Hematopoietic multipotent progenitor cell treated with erythropoietin and hydrocortisone succinate and interleukin-3 and kit ligand, for 6 days (in vitro differentiated cells): ENCODE results near the gene KPTN.

Experiments
- DNase-seq: peaks from one replicate; pipeline ENCODE4 v3.0.0-alpha.2; 2015

The KPTN gene

DNA sequence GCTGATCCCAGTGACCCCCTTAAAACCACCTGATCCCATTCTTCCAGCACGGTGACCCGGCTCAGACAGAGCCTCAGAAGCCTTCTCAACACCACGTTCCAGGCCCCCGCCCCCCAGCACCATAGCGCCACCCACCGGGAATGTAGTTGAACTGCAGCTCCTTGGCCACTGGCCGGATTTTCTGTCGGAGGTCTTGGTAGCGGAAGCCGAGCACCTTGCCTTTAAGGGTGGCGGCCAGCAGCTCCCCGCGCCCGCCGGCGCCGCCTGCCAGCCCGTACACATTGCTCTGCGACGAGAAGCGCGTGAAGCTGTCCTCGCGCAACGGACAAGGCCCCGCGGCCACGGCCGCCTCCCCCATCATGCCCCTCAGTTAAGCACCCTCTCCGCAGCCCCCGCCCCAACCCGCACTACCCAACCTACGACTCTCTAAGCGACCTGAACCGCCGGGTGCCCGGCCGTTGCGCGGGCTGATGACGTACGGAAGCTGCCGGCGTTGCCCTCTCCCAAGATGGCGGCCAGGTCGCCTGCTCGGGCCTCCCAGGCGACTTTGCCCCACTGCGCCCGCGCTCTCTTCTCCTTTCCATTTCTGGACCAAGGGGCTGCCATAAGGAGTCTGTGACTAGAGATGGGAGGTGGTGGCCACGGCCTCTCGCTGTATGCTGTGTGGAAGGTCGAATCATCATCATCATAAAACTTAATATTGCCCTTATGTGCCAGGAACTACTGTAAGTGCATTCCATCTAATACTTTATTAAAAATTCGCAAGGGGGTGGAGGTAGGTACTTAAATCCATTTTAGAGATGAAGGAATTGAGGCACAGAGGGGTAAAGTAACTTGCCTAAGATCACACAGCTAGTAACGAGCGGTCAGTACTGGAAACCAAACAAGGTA is at the start of gene KPTN:
Gene KPTN, minus strand, starts transcription at position 420 of the 891 bp plus-strand sequence. Its CDS starts 59 bp downstream, at position 361.
- peak; percentile 94 for DNase-seq

DNA sequence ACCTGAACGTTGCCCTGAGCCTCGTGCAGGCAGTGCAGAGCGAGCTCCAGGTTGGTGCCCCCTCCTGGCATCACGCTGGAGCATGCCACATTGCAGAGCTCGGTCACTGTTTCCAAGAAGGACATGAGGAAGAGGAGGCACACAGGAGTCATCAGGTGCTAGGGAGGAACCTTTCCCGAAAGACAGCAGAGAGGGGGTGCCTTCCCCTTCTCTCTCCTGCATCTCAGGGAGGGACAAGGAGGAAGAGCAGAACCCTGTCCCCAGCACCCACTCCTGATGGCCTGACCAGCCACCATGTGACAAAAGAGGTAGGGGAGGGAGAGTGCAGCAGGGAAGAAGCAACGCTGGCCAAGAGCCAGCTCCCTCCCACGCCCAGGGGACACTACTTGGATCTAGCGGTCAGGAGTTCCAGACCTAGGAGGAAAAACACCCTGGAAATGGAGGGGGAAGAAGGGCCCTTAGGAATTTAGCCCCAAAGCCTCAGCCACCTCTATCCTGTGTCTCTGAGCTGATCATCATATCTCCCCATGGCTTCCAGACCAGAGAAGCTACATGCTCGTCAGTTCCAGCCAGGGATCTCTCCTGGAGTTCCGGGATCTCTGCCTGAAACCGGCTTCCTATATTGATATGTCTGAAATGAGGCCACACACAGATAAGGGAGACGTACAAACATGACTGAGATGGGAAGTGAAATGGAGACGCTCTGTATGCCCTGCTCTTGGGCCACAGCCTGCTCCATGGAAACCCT is 47.8 kb upstream of the KPTN start:
- DNase-seq, result no peak

DNA sequence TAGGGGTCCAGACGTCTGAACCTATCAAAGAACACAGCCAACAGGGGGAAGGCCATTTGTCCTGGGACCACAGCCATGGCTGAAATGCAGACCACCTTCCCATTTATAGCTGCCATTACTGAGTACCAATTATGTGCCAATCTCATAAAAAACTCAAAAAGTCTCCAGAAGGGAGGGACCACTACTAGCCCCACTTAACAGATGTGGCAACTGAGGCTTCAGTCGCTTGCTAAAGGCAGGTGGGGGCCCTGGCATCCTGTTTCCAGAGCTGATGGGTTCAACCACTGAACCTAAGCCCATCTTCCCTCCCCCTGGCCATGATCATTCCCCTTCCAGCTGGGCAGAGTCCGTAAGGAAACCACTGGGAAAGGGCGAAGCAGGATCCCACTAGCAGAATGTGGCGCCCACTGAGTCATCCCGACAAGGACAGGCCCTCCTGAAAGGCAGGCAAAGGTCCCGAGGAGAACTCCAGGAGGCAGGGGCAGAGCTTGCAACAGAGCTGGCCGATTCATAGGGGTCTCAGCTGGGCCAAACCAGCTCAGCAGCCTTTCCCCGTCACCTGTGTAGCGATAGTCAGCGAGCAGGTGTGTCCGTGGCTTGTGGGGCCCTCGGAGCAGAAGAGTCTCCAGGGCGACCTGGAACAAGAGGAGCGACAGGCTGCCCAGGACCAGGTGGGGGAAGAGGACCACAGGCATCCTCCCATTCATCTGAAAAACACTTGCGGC is 45.2 kb upstream of the KPTN start:
- DNase-seq, result no peak

DNA sequence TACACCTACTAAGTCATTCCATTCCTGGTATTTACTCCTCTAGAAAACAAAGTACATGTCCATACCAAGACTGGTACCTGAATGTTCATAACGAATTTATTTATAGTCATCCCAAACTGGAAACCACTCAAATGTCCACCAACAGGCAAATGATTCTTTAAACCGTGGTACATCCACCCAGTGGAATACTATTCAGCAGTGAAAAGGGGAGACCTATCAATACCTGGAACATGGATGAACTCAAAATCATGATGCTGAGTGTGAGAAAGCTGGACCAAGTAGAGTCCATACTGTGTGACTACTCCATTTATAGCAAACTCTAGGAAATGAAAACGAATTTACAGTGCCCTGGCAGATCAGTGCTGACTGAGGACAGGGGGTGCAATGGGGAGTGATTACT is 42.8 kb upstream of the KPTN start:
- DNase-seq, result no peak

DNA sequence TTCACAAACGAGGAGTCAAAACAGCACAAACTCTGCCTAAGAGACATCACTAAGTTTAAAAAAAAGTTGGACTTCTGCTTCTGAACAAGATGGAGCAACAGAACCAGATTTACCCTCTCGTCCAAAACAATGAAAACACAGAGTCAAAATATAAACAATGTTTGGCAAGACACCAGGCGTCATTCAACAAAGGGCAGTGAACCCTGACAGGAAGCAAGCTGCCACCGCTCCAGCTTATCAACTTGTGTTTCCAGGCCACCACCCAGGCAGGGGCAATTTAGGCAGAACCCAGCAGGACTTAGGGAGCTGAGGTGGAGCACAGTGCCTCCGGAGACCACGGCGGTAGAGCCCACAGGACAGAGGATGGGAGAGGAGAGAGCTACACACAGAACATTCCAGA is 39.5 kb upstream of the KPTN start:
- peak; percentile 32 for DNase-seq

DNA sequence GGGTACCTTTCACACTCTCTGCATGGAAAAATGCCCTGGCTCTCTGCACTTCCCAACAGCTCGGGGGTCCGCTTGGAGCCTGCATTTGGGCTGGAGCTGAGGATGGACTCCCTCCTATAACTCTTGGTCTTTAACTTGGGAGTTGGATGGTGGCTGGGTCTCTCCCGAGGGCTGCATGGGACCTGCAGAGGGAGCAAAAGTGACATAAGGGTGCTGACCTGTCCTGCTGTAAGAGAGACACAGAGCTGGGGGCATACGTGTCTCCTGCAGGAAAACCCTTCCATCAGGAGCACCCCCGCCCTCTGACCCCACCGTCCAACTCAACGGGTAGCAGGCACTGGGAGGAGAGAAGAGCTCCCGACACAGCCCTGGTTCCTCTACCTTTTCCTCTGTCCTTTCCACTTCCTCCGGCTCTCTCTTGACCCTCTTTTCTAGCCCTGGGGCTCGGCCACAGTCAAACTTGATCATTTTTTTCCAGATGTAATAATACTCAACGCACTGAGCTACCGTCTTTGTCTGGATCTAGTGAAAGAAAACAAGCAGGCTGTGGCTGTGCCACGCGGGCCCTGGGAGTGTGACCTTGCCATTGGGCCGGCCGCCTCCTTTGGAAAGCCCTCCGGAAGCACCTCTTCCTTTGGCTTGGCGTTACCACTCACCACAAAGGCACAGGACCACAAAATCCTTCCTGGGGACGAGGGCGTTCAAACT is 37.6 kb upstream of the KPTN start:
- no peak for DNase-seq

DNA sequence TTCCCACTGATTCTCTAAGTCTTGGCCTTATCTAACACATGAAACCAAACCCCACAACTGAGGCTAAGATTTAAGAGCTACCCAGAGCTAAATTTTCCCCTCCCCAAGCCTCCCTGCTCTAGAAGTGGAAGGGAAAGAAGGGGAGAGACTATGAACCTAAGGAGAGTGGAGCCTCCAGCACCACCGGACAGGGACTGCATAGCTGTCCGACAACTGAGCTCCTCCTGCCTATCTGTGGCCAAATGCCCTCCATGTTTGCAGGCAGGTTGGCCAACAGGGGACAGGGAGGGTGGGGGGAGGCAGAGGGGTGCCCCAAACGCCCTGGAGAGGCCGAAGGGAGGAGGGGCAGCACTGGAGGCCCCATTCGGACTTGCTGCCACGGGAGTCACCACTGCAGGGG is 36.8 kb upstream of the KPTN start:
- DNase-seq, result no peak

DNA sequence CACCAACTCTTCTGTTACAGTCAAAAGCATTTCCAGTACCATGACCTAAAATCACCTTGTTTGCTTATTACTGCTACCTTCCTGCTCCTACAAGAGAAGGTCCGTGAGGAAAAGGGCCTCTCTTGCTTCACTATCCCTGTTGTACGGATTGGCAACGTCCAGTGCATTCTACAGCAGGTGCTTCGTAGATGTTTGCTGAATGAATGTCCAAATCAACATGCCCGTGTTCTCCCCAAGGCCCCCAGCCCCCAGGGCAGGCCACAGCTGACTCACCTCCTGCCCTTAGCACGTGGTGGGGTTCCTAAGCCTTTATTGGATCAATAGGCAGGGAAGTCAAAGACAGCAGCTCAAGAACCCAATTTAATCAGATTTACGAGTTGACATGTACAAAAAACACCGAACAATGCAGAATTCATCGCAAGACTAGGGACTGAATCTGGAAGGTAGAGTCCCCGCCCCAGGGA is 36.4 kb upstream of the KPTN start:
- no peak for DNase-seq

DNA sequence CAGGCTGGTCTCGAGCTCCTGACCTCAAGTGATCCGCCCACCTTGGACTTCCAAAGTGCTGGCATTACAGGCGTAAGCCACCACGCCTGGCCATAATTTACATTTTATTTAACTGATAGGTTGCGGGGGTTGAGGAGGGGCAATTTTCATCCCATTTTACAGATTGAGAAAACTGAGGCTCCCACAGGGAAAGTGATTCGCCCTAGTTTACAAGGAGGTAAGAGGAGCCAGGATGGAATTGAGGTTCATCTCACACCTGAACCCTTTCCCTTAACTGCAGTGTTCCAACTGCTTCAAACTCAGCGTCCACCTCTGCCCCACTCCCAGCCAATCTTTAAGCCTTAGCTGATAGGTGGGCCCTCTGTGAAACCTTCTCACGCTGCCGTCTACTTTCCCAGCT is 34.8 kb upstream of the KPTN start:
- no peak for DNase-seq

DNA sequence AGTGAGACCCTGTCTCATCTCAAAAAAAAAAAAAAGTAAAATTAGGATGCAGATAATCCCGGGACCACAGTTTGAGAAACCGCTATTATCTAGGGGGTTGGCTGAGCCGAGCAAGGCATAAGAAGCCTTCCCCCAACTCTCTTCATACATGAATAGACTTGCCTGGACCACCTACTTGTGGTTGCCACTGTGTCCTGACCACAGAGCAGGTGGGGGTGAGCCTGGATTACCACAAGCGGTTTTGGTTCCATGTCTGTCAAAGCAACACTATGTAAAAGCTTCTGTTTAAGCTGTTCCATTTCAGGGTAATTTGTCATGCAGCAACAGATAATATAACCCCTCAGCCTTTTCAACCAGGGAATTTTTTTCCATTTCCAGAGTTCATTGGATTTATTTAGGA is 34.1 kb upstream of the KPTN start:
- DNase-seq, result peak; percentile 54

DNA sequence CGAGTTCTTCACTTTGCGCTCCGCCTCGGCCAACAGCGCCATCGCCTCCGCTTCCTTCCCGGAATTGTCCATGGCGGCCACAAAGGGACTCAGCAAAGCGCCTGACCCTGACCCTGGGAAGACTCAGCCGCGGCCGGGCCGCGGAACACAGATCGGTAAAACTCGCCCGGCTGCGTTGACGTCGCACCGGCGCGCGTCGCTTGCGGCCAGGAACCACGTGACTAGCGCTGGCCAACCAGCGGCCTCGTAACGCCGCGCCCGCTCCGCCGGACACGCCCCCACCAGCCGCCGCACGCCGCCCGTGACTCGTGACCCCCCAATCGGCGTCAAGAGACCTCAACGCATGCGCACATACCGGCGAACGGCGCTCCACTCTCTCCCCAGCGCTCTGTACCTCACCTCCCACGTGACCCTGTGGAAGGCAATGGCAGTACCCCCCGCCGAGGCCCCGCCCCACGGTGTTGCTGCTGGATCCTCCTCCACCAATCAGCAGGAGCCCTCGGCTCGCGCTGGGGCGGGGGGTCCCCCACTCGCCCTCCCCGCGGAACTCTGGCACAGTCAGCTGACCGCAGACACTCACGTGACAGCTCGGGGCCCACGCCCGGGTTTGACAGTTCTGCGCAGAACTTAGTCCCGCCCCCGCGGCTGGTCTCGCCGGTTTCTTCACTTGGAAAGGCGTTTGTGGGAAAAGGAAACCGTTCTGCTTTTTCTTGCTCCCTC is 31.0 kb upstream of the KPTN start, which contains the start of gene NAPA:
Gene NAPA, minus strand, starts transcription at position 195 of the 720 bp plus-strand sequence. Its CDS starts 123 bp downstream, at position 72.
- DNase-seq, result peak; percentile 100

DNA sequence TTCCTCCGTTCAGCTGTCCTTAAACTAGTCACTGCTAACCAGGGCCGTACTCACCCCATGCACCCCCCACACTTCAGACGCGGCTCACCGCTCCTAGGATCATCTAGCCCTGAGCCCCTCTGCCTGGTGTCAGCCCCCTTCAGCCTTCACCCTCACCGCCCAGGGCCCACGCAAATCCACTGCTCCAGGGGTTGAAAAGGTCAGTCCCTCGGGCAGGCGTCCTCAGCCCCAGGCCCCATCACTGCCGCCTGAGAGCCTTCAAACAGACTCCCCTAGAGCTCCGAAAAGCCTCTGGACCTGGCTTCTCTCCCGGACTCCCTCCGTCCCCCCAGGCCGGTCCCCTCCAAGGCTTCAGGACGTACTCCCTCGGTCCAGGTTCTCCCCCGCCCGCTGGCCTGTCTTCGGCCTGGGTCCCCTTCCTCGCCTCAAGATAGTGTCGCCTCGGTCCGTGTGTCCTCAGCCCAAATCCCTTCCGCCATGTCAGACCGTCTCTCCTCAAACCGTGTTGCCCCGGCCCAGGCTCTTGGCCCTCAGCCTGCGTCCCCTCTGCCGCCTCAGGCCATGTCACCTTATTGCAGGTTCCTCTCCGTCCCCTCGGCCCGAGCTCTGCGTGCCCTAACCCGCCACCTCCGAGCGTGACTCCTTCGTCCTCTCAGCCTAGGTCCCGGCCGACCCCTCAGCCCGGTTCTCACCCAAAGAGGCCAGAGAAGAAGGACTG is 30.3 kb upstream of the KPTN start:
- DNase-seq, result no peak

DNA sequence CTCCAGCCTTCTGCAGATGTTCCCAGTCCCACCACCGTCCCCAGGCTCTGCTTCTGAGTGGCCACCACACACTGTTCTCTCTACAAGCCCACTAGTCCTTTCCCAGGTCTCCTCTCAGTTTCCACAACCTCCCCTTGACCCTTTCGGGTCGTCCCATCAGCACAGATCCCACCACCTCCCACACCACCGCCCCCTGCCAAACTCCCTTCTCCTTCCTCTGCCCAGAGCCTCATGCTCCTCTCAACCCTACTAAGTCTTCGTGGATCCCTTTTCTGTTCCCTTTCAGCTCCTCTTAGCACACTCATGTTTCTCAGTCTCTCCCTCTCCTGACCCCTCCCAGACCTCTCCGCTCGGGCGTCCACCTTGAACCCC is 28.9 kb upstream of the KPTN start:
- DNase-seq, result no peak

DNA sequence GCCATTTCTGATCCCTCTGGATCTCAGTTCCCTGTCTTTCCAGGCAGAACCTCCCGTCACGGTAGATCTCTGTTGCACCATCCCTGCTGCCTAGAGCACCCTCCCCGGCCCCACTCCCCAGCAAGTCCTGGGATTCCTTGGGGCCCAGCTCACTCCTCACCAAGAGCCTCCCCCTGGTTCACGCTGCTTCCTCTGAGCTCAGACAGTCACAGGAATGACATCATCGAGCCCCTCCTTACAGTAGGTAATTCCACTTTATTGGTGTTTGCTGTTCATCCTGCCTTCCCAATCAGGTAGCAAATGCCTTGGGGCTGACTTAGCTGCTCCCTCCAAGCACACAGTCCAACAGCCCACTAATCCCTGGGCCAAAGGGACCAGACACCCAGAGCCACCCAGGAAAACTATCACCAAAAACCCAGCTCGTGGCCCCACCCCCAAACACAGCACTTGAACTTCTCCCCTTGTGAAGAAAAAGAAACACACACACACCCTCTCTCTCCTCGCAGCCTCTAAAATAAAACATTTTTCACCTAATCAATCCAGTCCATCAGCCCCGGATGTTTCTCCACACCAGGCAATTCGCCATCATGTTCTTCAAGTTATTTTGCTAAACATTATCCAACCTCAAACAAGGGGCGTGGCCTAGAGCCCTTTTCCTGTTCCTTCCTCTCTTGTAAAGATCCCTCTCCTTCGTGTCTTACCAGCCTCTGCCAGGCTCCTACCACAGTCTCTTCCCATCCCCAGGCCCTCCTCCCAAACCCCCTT is 28.3 kb upstream of the KPTN start:
- peak; percentile 74 for DNase-seq

DNA sequence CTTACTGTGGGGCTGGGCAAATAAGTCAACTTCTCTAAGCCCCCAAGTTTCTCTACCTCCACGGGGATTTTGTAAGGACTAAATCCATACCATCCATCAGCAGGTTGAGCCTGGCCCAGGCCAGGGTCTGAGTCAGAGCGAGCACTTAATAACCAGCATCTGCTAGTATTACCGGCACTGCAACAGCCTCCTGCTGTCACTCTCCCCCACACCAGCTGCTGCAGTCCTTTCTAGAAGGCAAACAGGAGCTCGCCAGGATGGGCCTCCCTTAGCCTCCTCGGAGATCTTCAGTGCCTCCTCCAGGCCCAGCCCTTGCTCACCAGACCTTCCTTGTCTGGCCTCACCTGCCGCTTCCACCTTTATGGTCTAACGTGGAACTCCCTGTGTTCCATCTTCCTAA is 27.7 kb upstream of the KPTN start:
- no peak for DNase-seq

DNA sequence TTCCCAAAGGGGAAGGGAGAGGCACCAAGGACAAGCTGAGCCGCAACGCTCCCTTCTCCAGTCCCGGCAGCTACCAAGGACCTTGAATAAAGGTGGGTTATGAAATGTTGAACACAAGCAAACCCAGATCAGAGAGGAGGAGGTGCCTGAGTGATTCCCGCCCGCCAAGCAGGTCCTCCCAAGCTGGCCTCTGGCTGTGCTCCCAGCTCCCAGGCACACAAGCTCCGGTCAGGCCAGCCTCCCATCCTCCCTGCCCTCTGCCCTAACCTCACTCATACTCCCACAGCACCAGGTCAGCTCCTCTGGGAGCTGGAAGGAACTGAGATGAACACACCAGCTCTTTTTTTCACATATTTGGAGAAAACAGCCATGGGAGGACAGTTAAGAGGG is 27.1 kb upstream of the KPTN start:
- DNase-seq, result no peak

DNA sequence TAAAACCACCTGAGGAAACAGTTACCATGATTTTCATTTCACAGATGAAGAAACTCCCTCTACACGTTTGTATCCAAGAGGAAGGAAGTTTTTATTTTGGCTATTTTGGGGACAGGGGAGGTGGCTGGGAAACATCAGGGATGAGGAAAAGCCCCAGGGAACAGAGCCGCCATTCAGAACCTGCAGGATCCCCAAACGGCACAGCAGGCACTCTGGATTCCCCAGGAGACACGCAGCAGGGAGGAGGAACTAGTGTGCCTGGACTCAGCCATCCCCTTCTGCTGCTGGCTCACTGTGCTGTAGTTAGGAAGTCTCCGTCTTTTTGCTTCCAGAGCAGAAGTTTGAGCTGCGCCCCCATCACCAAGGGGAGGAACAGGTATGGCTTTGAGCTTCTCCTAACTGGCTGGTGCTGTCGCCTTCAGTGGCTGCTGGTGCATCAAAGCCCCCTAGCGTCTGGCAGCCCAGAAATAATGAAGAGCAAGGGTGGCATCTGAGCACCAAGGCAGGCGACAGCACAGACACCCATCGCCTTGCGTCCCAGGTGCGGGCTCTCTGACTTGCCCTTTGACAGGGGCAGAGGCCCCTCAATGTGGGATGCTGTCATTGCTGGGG is 26.6 kb upstream of the KPTN start:
- DNase-seq, result no peak

DNA sequence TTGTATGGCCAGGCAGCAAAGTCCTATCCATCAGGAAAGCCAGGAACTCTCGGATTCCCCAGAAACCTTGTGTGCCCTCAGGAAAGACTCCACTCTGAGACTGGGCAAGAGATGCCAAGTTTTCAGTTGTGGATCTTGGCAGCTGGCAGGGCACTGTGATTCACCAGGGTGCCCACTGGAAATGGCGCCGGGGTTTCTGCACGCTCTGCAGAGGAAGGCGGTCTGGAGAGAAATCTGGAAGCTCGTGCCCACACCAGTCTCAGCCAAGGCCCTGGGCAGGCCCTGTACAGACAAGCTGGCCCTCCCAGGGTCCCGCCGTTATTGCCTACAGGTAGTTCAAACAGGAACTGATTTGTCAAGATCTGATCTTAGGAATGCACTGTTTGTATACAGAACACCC is 26.0 kb upstream of the KPTN start:
- no peak for DNase-seq

DNA sequence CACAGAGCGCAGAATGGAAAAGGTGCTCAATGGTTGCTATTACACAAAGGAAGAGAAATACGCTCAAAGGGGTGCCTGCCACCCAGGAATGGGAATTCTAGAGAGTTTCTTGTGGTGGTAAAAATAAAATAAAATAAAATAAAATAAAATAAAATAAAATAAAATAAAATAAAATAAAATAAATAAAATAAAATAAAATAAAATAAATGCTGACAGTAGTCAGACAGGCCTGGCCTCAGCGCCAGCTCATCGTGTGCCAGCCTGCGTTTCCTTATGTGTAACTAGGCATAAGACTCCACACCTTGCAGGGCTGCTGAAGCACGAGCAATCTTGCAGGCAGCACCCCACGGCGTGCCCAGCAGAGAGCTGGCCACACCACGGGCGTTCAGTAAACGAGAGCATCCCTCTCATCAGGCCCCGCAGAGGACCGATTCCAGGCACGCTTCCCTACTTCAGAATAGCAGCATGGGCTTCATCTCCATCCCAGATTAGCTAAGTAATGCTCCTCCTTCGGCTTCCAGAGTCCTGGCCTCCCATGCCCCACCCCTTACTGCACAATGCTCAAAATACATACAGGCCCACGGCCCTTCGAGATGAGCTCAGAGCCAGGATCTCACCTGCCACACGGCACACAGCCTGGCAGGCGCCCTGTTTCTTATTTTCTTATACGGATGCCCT is 25.3 kb upstream of the KPTN start:
- no peak for DNase-seq
